22Rv1 (cell line): ENCODE measurements around the gene ERP27.

Experiments used
- H3K27ac ChIP-seq: fragments of 450-650 bp; 2 replicates; pipeline ENCODE4 v1.5.1; 2017
- ZFX ChIP-seq: fragments of 450-650 bp; IDR thresholded peaks from 2 replicates; pipeline ENCODE4 v1.6.1; 2017; ENCODE audit warnings: antibody characterized with exemption, borderline replicate concordance
- TF ChIP-seq, protein P1 (sequence below): fragments of 450-650 bp; IDR thresholded peaks from 2 replicates; pipeline ENCODE4 v1.5.1; 2017; ENCODE audit warnings: mild to moderate bottlenecking

The ERP27 gene

DNA sequence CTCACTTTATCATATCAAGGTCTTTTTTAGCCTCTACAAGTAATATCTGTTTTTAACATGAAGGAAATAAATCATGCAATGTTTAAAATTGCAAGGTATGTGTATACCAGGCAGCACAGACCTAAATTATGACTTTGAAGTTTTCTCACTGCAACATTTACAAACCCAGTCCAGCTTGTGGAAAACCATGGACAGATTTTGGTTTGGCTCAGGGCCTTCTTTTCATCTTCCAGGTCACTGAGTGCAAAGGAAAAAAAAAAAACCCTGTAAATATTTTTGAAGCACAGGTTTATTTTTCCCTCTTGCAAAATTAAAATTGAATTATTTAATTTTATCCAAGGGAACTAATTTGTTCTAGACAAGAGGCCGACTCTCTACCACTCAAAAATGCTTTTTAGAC lies 66.5 kb downstream of the ERP27 start:
- H3K27ac ChIP-seq = no peak overlapping the region
- no peak for TF ChIP-seq ZFX
- TF ChIP-seq, protein P1, sequence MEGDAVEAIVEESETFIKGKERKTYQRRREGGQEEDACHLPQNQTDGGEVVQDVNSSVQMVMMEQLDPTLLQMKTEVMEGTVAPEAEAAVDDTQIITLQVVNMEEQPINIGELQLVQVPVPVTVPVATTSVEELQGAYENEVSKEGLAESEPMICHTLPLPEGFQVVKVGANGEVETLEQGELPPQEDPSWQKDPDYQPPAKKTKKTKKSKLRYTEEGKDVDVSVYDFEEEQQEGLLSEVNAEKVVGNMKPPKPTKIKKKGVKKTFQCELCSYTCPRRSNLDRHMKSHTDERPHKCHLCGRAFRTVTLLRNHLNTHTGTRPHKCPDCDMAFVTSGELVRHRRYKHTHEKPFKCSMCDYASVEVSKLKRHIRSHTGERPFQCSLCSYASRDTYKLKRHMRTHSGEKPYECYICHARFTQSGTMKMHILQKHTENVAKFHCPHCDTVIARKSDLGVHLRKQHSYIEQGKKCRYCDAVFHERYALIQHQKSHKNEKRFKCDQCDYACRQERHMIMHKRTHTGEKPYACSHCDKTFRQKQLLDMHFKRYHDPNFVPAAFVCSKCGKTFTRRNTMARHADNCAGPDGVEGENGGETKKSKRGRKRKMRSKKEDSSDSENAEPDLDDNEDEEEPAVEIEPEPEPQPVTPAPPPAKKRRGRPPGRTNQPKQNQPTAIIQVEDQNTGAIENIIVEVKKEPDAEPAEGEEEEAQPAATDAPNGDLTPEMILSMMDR = no peak

DNA sequence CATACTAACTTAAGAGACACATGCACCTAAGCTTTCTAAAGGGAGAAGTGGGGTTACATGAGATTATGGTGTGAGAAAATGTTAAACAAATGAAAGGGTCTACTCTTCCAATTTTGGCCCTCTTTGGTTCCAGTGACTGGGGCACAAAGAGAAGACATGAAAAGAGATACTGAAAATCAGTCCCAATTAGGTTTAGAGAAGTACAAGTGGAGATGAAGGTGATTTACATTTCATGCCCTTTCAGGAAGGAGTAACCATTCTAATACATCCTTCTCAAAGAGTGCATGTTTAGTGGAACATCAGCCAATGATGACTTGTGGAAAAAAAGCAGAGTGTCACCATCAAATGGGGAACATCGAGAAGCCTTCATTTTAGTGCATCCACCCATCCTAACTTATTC lies 67.1 kb downstream of the ERP27 start:
- TF ChIP-seq ZFX = no peak
- TF ChIP-seq, protein P1 = no peak
- H3K27ac ChIP-seq = no peak overlapping the region

DNA sequence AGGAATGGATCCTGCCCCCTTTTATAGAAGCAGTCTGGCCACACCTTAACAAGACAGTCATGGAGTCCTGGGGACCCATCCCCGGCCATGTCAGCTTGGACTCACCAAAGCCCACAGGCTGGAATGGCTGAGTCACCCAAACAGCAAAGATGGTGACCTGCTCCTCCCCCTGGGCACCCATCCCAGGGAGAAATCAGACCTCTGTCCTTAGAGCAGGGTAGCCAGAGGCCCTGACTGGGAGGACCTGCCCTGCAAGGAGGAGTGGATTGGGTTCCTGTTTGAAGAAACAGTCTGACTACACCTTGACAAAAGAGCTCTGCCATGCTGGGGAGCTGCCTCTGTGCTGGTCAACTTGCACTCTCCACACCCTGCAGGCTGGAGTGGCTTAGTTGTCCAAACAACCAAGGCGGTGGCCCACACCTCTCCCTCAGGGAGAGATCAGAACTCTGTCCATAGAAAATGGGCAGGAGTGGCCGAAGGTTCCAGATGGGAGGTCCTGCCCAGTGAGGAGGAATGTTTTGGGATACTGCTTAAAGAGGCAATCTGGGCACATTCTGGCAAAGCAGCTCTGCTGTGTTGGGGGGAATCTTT lies 69.3 kb downstream of the ERP27 start:
- TF ChIP-seq, protein P1 = no peak
- no peak for TF ChIP-seq ZFX
- no peak overlapping the region for H3K27ac ChIP-seq
